ENCODE results near the gene OR52N4.

Gene OR52N4

GRCh38 chr11:5727691-5728090 is 26.4 kb upstream of the OR52N4 start:
- no peak for TF ChIP-seq CTCF (IDR thresholded peaks at IDR 0.05)

GRCh38 chr11:5736396-5736795 is 17.6 kb upstream of the OR52N4 start, which contains the start of gene OR56B1:
Gene OR56B1, plus strand, starts transcription at chr11:5736448. Its CDS starts 69 bp downstream, at chr11:5736517.
- no peak for TF ChIP-seq CTCF (IDR thresholded peaks at IDR 0.05)

GRCh38 chr11:5737091-5737490 is 17.0 kb upstream of the OR52N4 start:
- no peak for TF ChIP-seq CTCF (IDR thresholded peaks at IDR 0.05)

- no peak for TF ChIP-seq CTCF (IDR thresholded peaks at IDR 0.05)
Measured at GRCh38 chr11:5737670-5738392, 16.2 kb upstream of the OR52N4 start.

GRCh38 chr11:5738431-5738830 is 15.6 kb upstream of the OR52N4 start:
- TF ChIP-seq CTCF (IDR thresholded peaks at IDR 0.05), result no peak

GRCh38 chr11:5746614-5747013 is 7.4 kb upstream of the OR52N4 start:
- no peak for TF ChIP-seq CTCF (IDR thresholded peaks at IDR 0.05)

- TF ChIP-seq CTCF (IDR thresholded peaks at IDR 0.05), result no peak
Measured at GRCh38 chr11:5749836-5750235, 4.2 kb upstream of the OR52N4 start.

GRCh38 chr11:5767056-5767455 is 13.0 kb downstream of the OR52N4 start:
- no peak for TF ChIP-seq CTCF (IDR thresholded peaks at IDR 0.05)

All from LNCAP (cell line).